22Rv1 (cell line): Measurements from ENCODE around the gene PPP1R7.

ENCODE experiments used
- H3K27ac ChIP-seq: fragments of 450-650 bp; 2 replicates; pipeline ENCODE4 v1.5.1; 2017
- CTCF ChIP-seq: fragments of 450-650 bp; IDR thresholded peaks from 2 replicates; pipeline ENCODE4 v1.5.1; 2017; ENCODE audit warnings: mild to moderate bottlenecking
- ZFX ChIP-seq: fragments of 450-650 bp; IDR thresholded peaks from 2 replicates; pipeline ENCODE4 v1.6.1; 2017; ENCODE audit warnings: antibody characterized with exemption, borderline replicate concordance

PPP1R7 gene

GRCh38 chr2:241149925-241150659 is at the start of gene PPP1R7:
PPP1R7 (plus strand) TSS chr2:241150467; CDS start chr2:241150496, 29 bp downstream.
- H3K27ac ChIP-seq: peak within 1 kb of the TSS; percentile 88
- TF ChIP-seq CTCF: no peak
- TF ChIP-seq ZFX: no peak

- peak within 1 kb of the TSS; percentile 100 for H3K27ac ChIP-seq
- TF ChIP-seq ZFX (no peak), CTCF (no peak)
Measured at GRCh38 chr2:241102239-241102803, 47.9 kb upstream of the PPP1R7 start, which contains the start of gene MTERF4. MTERF4 (minus strand) TSS chr2:241102287; CDS start chr2:241102273, 14 bp downstream.

GRCh38 chr2:241103176-241103595 is 47.1 kb upstream of the PPP1R7 start:
- TF ChIP-seq ZFX (no peak), CTCF (no peak)
- peak overlapping the region; percentile 100 for H3K27ac ChIP-seq

GRCh38 chr2:241104611-241105010 is 45.7 kb upstream of the PPP1R7 start:
- H3K27ac ChIP-seq: peak overlapping the region; percentile 100

GRCh38 chr2:241105641-241106040 is 44.6 kb upstream of the PPP1R7 start:
- no peak for TF ChIP-seq CTCF
- TF ChIP-seq ZFX: no peak
- peak overlapping the region; percentile 100 for H3K27ac ChIP-seq

GRCh38 chr2:241107031-241107783 is 43.1 kb upstream of the PPP1R7 start:
- no peak for TF ChIP-seq CTCF
- no peak for TF ChIP-seq ZFX
- H3K27ac ChIP-seq: peak overlapping the region; percentile 100

- TF ChIP-seq CTCF: no peak
- no peak for TF ChIP-seq ZFX
- peak overlapping the region; percentile 100 for H3K27ac ChIP-seq
Measured at GRCh38 chr2:241108271-241109209, 41.7 kb upstream of the PPP1R7 start.
